ENCODE measurements around the gene THY1.

DNA sequence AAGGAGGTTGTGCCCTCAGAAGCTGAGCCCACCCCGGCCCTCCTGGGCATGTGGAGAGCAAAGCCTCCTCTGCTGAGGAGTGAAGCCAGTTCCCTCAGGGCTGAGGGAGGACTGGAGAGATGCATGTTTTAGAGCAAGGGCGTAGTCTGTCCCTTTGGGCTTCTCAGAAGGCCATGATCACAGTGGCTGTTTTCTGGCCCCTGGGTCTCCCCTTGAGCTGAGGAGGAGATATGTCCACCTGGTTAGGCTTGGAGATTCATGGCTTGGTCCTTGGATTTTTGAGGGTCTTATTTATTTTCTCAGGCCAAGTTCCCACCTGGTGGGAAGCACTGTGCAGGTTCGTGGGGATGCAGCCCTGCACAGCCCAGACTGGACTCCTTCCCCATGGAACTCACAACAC lies 46.5 kb upstream of the THY1 start:
- TF ChIP-seq EZH2 (IDR thresholded peaks at IDR 0.05) (no peak), RAD21 (IDR thresholded peaks at IDR 0.05; ENCODE audit: low read depth) (no peak), POLR2A (IDR thresholded peaks at IDR 0.05; ENCODE audit: borderline replicate concordance, extremely low read depth, insufficient read depth, insufficient read length) (no peak), EGR1 (IDR thresholded peaks at IDR 0.05; ENCODE audit: low read depth) (no peak), CEBPB (IDR thresholded peaks at IDR 0.05; ENCODE audit: low read depth) (no peak), POLR2AphosphoS5 (IDR thresholded peaks at IDR 0.05; ENCODE audit: low read depth, low read length) (no peak), YY1 (IDR thresholded peaks at IDR 0.05; ENCODE audit: extremely low read depth, insufficient replicate concordance, low read depth, low read length) (no peak)
- TF ChIP-seq, protein P1, sequence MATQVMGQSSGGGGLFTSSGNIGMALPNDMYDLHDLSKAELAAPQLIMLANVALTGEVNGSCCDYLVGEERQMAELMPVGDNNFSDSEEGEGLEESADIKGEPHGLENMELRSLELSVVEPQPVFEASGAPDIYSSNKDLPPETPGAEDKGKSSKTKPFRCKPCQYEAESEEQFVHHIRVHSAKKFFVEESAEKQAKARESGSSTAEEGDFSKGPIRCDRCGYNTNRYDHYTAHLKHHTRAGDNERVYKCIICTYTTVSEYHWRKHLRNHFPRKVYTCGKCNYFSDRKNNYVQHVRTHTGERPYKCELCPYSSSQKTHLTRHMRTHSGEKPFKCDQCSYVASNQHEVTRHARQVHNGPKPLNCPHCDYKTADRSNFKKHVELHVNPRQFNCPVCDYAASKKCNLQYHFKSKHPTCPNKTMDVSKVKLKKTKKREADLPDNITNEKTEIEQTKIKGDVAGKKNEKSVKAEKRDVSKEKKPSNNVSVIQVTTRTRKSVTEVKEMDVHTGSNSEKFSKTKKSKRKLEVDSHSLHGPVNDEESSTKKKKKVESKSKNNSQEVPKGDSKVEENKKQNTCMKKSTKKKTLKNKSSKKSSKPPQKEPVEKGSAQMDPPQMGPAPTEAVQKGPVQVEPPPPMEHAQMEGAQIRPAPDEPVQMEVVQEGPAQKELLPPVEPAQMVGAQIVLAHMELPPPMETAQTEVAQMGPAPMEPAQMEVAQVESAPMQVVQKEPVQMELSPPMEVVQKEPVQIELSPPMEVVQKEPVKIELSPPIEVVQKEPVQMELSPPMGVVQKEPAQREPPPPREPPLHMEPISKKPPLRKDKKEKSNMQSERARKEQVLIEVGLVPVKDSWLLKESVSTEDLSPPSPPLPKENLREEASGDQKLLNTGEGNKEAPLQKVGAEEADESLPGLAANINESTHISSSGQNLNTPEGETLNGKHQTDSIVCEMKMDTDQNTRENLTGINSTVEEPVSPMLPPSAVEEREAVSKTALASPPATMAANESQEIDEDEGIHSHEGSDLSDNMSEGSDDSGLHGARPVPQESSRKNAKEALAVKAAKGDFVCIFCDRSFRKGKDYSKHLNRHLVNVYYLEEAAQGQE (IDR thresholded peaks at IDR 0.05; ENCODE audit: low read depth): no peak
- TF ChIP-seq, protein P2, sequence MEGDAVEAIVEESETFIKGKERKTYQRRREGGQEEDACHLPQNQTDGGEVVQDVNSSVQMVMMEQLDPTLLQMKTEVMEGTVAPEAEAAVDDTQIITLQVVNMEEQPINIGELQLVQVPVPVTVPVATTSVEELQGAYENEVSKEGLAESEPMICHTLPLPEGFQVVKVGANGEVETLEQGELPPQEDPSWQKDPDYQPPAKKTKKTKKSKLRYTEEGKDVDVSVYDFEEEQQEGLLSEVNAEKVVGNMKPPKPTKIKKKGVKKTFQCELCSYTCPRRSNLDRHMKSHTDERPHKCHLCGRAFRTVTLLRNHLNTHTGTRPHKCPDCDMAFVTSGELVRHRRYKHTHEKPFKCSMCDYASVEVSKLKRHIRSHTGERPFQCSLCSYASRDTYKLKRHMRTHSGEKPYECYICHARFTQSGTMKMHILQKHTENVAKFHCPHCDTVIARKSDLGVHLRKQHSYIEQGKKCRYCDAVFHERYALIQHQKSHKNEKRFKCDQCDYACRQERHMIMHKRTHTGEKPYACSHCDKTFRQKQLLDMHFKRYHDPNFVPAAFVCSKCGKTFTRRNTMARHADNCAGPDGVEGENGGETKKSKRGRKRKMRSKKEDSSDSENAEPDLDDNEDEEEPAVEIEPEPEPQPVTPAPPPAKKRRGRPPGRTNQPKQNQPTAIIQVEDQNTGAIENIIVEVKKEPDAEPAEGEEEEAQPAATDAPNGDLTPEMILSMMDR (IDR thresholded peaks at IDR 0.05 in 2 of 3, conservative IDR thresholded peaks at IDR 0.05 in 1 of 3; ENCODE audit: borderline replicate concordance in 1 of 3, insufficient read depth in 1 of 3, low read depth in 2 of 3, low read length in 2 of 3): no peak
